GM21381 (cell line): ENCODE measurements around the gene FIP1L1.
"Not testable (repeated sequence)": the region's sequence is repeated elsewhere in the genome, so short reads cannot be mapped to it uniquely, and the experiment has no call there.

Experiments used
- ATAC-seq: cut with Tn5 transposase; IDR thresholded peaks from one replicate; pipeline ENCODE4 v1.9.1; 2021; ENCODE audit warnings: mild to moderate bottlenecking, moderate library complexity; ENCODE audit not compliant: unreplicated experiment

The FIP1L1 gene

DNA sequence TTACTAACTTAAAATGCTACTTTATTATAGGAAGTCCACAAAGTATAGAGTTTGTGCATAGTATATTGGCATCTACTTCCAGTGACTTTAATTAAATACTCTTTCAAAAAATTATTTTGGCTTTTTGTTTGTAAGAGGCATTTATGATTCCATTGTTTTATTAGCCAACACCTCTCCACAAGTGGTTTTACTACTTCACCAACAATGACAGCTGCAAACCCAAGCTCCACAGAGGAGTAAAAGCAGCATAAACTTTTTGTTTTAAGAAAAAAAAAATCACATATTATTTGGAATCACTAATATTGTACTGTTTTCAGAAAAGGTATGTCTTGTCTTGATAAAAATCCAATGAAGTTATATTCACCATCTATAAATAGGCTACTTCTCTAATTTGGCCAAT is 88.5 kb downstream of the FIP1L1 start:
- no peak for ATAC-seq

DNA sequence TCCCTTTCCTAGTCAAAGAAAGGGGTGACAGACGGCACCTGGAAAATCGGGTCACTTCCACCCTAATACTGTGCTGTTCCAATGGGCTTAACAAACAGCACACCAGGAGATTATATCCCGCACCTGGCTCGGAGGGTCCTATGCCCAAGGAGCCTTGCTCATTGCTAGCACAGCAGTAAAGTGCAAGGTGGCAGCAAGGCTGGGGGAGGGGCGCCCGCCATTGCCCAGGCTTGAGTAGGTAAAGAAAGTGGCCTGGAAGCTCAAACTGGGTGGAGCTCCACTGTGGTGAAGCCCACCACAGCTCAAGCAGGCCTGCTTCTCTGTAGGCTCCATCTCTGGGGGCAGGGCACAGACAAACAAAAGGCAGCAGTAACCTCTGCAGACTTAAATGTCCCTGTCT is 89.1 kb downstream of the FIP1L1 start:
- not testable (repeated sequence) for ATAC-seq

DNA sequence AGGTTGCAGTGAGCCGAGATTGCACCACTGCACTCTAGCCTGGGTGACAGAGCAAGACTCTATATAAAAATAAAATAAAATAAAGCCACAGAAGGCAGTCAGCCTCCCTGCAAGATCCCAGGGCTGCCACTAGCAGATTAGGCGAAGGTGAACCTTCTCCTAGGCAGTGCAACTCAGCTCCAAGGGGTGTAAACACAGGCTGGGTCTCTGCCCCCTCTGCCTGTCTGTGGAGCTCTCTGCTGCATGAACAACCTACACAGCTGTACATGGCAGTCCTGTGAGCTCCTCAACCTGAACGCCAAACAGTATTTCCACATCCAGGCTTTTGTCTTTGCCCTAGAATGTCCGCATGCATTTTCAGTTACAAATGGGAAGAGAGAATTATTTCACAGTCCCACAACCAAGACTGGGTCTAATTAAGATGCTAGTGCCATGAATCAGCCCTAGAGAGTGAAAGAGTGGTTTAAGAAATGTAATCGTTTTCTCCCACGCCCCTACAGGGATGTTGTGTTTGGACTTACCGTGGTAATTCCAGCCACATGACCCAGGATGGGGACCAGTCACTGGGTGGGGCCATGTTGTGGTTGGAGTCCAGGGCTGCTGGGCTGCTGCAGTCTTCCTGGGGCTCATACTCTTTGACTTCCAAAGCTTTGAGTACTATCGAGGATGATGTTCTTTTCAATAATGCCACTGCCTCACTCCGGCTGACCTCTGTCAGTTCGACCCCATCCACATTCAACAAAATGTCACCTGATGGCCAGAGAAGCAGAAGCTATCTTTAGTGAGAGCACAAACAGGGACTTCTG is 99.0 kb downstream of the FIP1L1 start:
- no peak for ATAC-seq

DNA sequence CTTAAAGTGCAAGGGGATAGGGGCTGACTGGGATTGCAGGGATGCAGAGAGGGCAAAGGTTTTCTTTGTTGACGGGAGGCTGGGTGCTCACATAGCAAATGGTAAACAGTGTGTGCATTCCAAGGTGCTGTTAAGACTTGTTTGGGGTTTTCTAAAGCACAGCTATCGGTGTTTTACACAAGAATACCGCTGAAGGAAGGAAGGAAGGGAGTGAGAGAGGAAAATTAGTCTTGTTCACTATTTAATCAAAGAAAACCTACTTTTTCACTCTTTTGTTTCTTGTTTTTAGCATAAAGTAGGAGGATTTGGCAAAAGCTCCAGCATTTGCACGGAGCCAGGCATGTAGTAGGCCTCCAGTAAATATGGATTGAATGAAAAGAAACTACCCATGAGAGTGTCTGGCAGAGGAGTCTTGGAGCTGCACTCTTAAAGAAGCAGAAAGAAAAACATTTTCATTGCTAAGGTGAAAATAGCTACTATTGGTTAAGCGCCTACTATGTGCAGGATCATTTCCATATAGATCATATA is 99.7 kb downstream of the FIP1L1 start:
- ATAC-seq: no peak

DNA sequence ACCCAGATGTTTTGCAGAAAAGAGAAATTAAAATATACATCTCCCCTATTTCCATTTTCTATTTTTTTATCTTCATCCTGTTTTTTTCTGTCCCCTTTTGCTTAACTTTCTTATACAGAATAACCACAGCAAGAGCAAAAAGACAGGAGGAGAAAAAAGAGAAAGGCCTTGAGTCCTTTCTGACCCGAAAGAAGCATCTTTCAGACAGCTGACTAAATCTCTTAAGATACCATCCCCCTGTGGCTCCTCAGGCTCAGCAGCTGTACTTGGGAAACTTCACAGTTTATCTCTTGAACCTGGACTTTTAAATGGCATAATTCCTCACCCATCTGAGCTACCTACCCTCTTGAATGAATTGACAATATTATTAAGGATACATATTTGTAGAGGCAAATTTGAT is 100.2 kb downstream of the FIP1L1 start:
- no peak for ATAC-seq

DNA sequence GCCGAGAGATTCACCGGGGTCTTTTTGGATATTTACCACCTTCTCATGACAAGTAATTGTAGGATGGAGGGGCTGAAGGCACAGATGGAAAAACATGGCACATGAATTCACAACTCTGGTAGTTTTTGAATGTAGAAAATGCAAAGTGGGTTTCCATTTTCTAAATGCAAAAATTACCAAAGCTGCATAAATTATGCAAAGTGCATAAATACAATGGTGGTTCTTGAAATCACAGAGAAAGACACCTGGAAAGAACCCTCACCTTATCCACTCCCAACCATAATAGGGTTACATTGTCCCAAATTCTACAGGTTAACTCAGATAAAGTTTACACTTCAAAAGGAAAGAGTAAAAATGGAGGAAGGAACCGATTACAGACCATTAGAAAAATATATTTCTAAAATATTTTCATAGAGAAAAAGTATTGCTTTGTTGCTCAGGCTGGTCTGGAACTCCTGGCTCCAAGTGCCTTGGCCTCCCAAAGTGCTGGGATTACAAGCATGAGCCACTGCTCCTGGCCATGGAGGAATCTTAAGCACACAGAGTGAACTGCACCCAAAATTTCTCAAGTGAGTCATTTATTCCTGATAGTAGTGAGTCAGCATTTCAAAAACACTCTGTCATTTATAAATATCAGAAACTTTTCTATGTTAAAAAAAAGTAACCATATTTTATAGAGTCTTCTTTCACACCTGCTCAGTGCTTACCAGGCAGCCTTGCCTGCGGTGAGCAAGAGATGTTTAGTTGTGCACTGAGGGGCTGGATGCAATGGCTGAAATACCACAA is 101.4 kb downstream of the FIP1L1 start:
- no peak for ATAC-seq

DNA sequence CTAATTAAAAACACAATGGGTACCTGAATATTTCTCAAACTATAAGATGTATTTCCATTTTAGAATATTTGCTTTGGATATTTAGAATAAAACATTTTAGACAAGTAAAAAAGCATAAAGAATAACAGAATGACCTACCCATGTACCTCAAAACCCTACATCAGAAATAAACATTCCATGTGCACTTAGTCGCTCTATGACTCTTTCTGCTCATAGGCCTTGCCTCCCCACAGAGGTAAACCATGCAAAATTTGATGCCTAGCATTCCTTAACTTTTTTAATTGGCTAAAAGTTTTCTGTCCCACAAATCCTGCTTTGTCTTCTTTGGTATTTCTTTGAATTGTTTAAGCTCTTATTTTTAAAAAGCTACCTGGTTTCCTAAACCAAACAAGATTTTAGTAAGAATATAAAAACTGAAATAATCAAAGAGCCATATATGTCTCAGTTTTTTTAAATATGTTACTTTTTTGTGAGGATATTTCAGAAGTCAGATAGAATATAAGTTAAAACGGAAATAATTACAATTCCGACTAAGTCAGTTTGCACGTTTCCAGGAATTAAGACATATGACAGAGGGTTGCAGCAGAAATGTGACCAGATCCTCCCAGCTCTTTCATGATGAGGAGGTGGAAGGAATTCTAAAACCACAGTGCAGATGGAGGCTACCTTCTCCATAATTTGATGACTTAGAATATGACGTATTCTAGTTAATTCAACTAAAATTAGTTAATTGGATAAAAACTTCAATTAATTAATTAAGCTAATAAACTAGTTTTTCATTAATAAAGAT is 102.5 kb downstream of the FIP1L1 start:
- ATAC-seq: no peak

DNA sequence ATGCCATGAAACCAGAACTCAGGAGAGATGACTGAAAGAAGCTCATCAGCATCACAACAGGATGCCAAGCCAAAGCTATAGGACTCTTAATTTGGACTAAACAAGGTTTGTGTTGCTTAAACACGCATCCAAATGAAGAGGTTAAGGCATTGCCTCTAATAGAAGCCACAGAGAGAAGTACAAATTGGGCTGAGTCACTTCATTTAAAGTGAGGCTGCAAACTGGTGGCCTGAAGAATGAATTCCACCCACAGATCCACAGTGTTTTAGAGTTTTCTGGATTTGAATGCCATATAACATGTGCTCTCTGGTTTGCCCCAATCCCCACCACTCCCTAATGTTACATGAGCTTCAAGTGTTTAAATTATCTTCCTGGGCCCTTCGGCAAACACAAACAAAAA is 103.5 kb downstream of the FIP1L1 start:
- no peak for ATAC-seq

DNA sequence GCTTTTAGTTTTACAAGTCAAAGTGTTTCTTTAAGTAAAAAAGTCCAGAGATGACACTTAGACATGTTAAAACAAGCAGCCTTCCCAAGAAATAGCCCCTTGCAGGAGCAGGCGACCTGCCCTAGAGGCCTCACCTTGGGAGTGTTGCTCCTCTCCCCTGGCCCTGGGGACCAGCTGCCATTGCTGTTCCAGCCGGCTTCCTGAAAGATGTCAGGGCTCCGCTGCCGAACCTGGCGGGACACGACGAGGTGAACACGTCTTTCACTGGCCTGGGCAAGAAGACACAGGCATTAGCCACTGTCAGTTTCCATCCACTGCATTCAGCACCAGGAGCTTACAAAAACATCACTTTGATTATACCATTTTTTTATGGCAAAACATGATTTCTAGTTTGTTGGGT is 104.1 kb downstream of the FIP1L1 start:
- no peak for ATAC-seq

DNA sequence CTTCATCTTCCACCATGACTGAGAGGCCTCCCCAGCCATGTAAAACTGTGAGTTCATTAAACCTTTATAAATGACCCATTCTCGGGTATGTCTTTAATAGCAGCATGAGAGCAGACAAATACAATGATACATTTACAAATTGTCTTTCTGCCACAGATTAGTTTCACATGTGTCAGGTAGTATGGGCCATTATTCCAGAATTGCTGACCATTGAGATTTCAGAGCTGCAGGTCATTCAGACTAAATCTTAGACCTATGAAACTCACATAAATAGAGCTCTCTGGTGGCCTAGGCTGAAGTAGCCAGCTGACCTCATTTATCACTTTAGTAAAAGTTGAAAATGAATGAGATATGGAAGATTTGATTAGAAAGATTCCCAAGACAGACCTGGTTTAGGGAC is 105.8 kb downstream of the FIP1L1 start:
- no peak for ATAC-seq

DNA sequence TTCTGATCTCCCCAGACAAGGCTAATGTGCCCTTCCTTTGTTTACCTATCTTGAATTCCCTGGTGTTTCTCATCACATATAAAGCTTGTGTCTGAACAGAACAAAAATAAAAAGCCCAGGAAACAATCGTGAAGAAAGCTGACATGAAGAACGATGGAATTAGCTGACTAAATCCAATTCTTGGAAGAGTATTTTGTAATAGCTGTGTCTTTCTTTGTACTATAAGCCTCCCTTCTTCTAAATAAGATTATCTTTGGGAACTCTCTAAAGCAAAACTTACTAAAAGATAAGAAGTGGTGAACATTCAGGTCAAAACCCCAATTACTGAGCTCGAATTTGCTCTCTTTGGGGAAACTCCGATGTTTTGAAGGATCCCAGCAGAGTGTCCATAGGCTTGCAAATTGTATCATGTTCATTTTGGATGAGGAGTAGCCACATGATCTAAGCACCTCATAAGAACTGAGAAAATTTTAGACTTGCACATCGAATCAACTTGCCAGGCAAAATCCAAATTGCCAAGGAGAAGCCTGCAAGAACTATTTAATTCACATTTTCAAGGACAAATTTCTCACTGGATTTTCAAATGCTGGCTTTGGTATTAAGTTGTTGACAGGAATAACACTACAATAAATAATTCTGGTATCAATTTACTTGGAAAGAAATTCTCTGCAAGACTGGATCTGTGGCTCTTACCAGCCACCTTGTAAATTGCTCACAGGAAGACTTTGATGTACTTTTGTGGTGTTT is 107.6 kb downstream of the FIP1L1 start:
- ATAC-seq: no peak

DNA sequence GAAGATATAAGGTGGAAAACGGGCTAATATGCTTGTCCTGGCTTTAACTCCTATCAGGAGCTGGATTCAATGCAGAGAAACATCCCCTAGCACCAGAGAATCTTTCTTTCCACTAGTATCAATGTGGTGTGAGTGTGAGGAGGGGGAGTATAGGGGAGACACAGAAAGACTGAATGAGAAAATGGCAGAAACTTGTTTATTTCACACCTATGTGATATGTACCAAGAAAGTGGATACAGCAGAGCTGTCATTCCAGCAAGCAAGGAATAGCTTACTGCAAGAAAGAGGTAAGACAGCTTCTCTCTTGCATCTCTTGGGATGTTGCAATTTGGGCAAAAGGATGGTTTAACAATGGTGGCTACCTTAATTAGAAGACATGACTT is 108.2 kb downstream of the FIP1L1 start:
- ATAC-seq: no peak

DNA sequence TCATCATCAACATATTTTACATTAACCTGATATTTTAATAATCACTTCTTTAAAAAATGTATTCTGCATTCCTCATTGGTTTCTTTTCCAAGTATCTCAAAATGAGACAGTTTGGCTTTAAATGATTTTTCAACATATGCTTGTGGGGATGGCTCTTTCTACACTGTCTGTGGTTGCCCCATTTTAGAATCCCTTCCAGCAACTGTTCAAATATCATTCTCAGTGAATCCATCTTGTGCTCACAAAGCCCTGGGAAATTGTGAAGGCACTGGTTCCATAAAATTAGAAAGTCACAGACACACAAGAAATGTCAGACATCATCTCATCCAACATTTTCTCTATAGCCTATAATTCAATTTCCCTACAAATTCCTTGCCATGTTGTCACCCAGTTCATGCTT is 110.3 kb downstream of the FIP1L1 start:
- ATAC-seq: no peak

DNA sequence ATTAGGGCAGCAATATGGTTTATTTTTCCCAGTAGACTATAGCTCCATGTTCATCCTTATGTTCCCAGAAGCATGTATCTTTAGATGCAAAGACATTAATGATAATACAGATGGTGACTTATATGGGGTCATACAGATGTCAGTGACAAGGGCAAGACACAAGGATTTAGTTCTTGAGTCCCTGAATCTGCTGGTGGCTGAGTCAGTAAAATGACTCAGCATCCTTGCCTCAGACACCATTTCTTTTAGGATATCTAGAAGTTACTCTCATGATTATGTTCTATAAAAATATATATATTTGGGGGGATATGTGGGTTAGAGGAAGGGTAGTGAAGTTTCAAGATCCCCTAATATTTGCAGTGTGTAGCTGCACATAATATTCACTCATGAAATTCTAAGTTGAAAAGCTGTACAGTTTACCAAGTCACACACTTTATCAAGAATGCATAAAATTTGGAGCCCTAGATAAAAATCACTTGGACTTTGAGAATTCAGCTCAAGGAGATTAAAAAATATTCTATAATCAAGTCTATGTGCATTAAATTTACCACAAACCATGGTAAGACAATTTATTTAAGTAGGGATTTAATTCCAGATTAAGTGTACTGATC is 111.9 kb downstream of the FIP1L1 start:
- no peak for ATAC-seq

DNA sequence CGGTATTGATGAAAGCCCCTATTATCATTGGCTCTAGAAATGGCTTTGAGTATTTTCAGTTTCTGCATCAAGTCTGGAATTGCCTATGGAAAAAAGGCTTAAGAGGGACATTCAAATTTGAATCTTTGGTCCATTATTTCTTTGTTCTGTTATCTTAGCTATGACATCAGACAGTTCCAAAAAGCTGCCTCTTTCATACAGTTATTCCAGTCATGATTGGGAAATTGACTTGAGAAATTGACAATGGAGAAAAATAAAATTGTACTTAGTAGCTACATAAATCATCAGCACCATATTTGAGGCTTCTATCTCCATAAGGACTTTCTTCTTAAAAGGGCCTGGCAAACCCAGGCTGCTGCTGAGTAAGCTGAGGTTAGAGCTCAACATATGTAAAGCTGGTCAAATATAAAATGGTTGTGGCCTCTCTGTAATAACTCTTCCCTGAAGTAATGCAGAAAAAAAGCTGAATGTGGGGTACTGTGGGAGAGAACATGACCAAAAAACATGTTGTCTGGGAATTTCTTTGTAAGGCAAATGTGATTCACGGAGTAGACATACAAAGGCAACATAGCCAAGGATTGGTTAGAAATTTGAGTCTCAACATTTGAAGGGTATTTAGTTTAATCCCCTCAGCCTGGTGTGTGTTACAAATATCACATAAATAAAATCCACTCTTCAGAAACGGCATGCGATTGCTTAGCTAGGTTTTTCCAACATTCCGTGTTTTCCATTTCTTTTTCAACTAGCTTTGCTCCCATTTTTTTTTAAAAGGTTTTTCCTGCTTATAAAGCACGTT is 112.9 kb downstream of the FIP1L1 start:
- no peak for ATAC-seq

DNA sequence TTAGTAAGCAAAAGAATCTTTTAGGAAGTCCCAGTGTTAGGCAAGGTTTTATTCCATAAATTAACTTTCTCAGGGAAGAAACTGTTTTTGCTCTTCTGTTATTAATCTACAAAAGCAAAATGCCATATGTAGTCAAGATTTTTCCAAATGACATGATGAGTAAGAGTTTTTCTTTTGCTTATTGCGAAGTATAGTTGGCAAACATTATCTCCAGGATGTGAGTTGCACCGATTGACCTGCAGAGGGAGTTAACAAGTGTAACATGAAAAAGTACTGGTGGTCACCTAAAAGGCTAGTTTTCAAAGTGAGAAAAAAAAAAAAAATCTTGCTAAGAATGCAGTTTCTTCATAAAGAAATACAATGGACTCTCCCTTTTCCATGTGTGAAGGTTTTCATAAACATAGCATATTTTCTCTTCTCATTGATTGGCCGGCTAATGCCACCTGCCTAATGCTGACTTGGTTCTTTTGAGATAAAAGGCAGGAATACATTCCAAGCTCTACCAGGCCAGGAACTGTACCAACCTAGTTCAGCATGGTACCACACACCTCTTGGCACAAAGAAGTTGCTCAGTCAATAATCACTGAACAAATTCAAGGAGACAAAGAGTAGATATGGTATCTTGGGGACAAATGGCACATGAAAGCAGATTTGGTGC is 113.7 kb downstream of the FIP1L1 start:
- no peak for ATAC-seq

DNA sequence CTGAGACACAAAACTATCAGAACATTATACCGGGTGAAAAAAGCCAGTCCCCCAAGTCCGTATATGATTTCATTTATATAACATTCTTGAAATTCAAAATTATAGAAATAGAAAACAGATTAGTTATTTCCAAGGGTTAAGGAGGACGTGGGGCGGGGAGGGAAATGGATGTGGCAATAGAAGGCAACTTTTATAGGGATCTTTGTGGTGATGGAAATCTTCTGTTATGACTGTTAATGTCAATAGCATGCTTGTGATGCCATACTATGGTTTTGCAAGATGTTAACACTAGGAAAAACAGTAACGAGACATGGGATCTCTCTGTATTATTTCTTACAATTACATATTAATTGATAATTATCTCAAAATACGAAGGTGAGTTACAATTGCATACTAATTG is 117.4 kb downstream of the FIP1L1 start:
- ATAC-seq: no peak

DNA sequence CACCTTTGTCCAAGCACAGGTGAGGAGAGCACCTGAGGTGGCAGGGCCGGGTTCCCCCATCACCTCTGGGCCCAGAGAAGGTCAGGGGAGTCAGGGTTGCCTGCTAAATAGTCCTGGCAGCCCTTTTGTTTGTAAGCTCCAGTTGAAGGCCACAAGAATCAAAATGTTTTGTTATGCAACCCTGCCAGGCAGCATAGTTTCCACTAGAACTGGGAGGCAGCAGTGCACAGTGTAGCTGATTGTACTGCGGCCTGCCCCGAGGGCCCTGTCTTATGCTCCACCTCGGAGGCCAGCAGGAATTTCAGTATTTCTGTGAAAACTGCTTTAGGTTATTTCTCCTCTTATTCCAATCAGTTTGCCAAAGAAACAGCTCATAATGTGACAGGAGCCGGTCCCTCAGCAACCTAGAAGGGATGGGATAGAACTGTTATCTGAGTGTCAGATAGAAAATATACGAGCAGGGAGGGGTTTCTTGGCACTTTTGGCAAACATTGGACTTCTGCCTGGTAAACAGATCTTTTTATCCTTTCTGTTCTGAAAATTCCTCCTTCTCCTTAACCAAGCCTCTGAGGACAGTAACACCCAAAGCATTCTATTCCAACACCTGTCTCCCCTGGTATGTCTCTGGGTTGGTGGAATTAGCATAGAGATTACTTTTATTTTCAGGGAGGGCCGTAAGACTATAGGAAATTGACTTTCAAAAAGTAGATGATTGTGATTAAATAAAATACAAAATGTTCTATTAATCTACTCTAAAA is 120.2 kb downstream of the FIP1L1 start:
- no peak for ATAC-seq
